Kidney tubule cell (primary cell): ENCODE data around the gene TREML2.

Experiments
- DNase-seq: peaks from one replicate; pipeline ENCODE4 v3.0.0-alpha.2; 2018; ENCODE audit warnings: low spot score

Gene TREML2

DNA sequence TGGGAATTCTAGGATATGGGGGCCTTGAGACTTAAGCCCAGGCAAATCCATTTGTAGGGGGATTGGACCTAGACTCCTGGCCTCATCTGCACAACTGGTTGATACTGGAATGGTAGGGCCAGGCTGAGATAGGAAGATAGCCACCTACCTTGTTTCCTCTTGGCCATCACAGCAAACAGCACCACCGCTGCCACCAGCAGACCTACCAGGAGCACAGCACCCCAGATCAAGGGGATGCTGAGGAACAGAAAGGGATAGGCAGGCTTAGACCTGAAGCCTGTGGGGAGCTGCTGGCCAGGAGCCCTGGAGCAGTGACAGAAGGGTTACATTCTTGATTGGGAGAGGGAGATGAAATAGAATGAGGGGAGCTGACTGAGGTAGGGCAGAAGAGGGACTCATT, 50.3 kb downstream of the TREML2 start:
- DNase-seq, result no peak

- no peak for DNase-seq
Observed at GRCh38 chr6:41147917-41148316, 53.0 kb downstream of the TREML2 start.
